Erythroblast (primary cell): ENCODE measurements around the gene POU6F2.

Source experiments
- GATA1 ChIP-seq: IDR thresholded peaks from 2 replicates; pipeline ENCODE4 v1.6.1; 2011; ENCODE audit warnings: low read depth, mild to moderate bottlenecking, control low read depth, low read length, moderate library complexity
- POLR2A ChIP-seq: IDR thresholded peaks from 2 replicates; pipeline ENCODE4 v1.6.1; 2011; ENCODE audit warnings: mild to moderate bottlenecking, low read length

- TF ChIP-seq POLR2A (no peak), GATA1 (no peak)
Observed at GRCh38 chr7:39260279-39260844, 282.7 kb downstream of the POU6F2 start.
